WTC11 (cell line): Measurements from ENCODE around the gene PLEKHG7. TPM values are rescaled to one million over a fixed set of nuclear protein-coding genes. Genes with fewer than 3 reads are reported as not detected.

Experiments used
- ATAC-seq: fragments of 200-7000 bp; cut with Tn5 transposase; 2 replicates; pipeline ENCODE4 v1.10.0; 2021; ENCODE audit warnings: mild to moderate bottlenecking, moderate library complexity
- CTCF ChIA-PET: fragments of 300-600 bp; sonication (Branson Sonifier 250); formaldehyde crosslinking; loops from one replicate; lab custom pipeline; 2021; ENCODE audit warnings: antibody characterized with exemption; lab: Charles Lee
- POLR2A ChIA-PET: fragments of 350-600 bp; sonication (Branson Sonifier 250); formaldehyde crosslinking; loops from one replicate; lab custom pipeline; 2021; ENCODE audit warnings: antibody characterized with exemption; lab: Charles Lee
- DNase-seq: peaks from one replicate; pipeline ENCODE4 v3.0.0; 2021; ENCODE audit warnings: low spot score
- H3K27ac Mint-ChIP-seq: 2 replicates; pipeline ENCODE4 v1.8.0; 2021; ENCODE audit warnings: mixed read lengths
- H3K27me3 Mint-ChIP-seq: 2 replicates; pipeline ENCODE4 v1.8.0; 2021; ENCODE audit warnings: low read depth, mild to moderate bottlenecking, moderate library complexity, mixed read lengths
- H3K36me3 Mint-ChIP-seq: 2 replicates; pipeline ENCODE4 v1.8.0; 2021; ENCODE audit warnings: mixed read lengths
- H3K4me1 Mint-ChIP-seq: 2 replicates; pipeline ENCODE4 v1.8.0; 2022; ENCODE audit warnings: mixed read lengths
- H3K4me3 Mint-ChIP-seq: 2 replicates; pipeline ENCODE4 v1.8.0; 2021; ENCODE audit warnings: mild to moderate bottlenecking, moderate library complexity, mixed read lengths
- H3K9me3 Mint-ChIP-seq: 2 replicates; pipeline ENCODE4 v1.8.0; 2021; ENCODE audit warnings: mixed read lengths
- AFF4 ChIP-seq: sonication (generic); formaldehyde crosslinking; IDR thresholded peaks from 2 replicates; pipeline ENCODE4 v1.8.1; 2023; ENCODE audit warnings: mild to moderate bottlenecking, missing genetic modification reagents, borderline replicate concordance
- CDX4 ChIP-seq: fragments of 250-450 bp; sonication (Bioruptor Pico); IDR thresholded peaks from 2 replicates; pipeline ENCODE4 v1.9.0; 2021; ENCODE audit warnings: moderate library complexity, mild to moderate bottlenecking, inconsistent platforms, borderline replicate concordance
- EMX1 ChIP-seq: fragments of 250-450 bp; sonication (Bioruptor Pico); IDR thresholded peaks from 2 replicates; pipeline ENCODE4 v1.8.0; 2021; ENCODE audit warnings: mild to moderate bottlenecking
- FOXJ3 ChIP-seq: sonication (generic); formaldehyde crosslinking; IDR thresholded peaks from 2 replicates; pipeline ENCODE4 v1.9.0; 2021; ENCODE audit warnings: missing genetic modification reagents, mild to moderate bottlenecking, borderline replicate concordance
- GABPB1 ChIP-seq: sonication (generic); formaldehyde crosslinking; IDR thresholded peaks from 2 replicates; pipeline ENCODE4 v1.8.1; 2023; ENCODE audit warnings: mild to moderate bottlenecking, missing genetic modification reagents
- GRHL2 ChIP-seq: fragments of 250-450 bp; sonication (Bioruptor Pico); IDR thresholded peaks from 2 replicates; pipeline ENCODE4 v1.8.0; 2022; ENCODE audit warnings: mild to moderate bottlenecking, moderate library complexity; ENCODE audit not compliant: insufficient replicate concordance, severe bottlenecking
- KAT7 ChIP-seq: sonication (generic); formaldehyde crosslinking; IDR thresholded peaks from 2 replicates; pipeline ENCODE4 v1.8.1; 2023; ENCODE audit warnings: missing genetic modification reagents, mild to moderate bottlenecking, borderline replicate concordance
- MXD4 ChIP-seq: fragments of 250-450 bp; sonication (Bioruptor Pico); IDR thresholded peaks from 2 replicates; pipeline ENCODE4 v1.8.0; 2021; ENCODE audit warnings: mild to moderate bottlenecking, moderate library complexity, borderline replicate concordance
- TCF7 ChIP-seq: sonication (generic); formaldehyde crosslinking; IDR thresholded peaks from 2 replicates; pipeline ENCODE4 v1.8.0; 2022; ENCODE audit warnings: mild to moderate bottlenecking, low read depth, missing genetic modification reagents, moderate library complexity
- TEAD1 ChIP-seq: sonication (generic); formaldehyde crosslinking; IDR thresholded peaks from 2 replicates; pipeline ENCODE4 v1.8.0; 2022; ENCODE audit warnings: mild to moderate bottlenecking, missing genetic modification reagents
- ZNF121 ChIP-seq: sonication (generic); formaldehyde crosslinking; IDR thresholded peaks from 2 replicates; pipeline ENCODE4 v1.8.0; 2023; ENCODE audit warnings: missing genetic modification reagents
- ZNF138 ChIP-seq: sonication (generic); formaldehyde crosslinking; conservative IDR thresholded peaks from 2 replicates; pipeline ENCODE4 v1.8.1; 2022; ENCODE audit warnings: mild to moderate bottlenecking, moderate library complexity, missing genetic modification reagents
- ZNF263 ChIP-seq: sonication (generic); formaldehyde crosslinking; IDR thresholded peaks from 2 replicates; pipeline ENCODE4 v1.8.1; 2022; ENCODE audit warnings: low read depth, mild to moderate bottlenecking, moderate library complexity, missing genetic modification reagents
- total RNA-seq: library from RNA; stranded (reverse); gene quantifications from 3 replicates; pipeline ENCODE4 v1.2.3, GENCODE V29; 2021
- TF ChIP-seq, protein P1 (sequence below): sonication (generic); formaldehyde crosslinking; IDR thresholded peaks from 2 replicates; pipeline ENCODE4 v1.8.0; 2022; ENCODE audit warnings: mild to moderate bottlenecking, missing genetic modification reagents
- TF ChIP-seq, protein P2 (sequence below): fragments of 250-450 bp; sonication (Bioruptor Pico); IDR thresholded peaks from 2 replicates; pipeline ENCODE4 v2.1.2; 2022; ENCODE audit warnings: mild to moderate bottlenecking, moderate library complexity
- TF ChIP-seq, protein P3 (sequence below): fragments of 250-450 bp; sonication (Bioruptor Pico); IDR thresholded peaks from 2 replicates; pipeline ENCODE4 v1.9.0; 2021; ENCODE audit warnings: mild to moderate bottlenecking, borderline replicate concordance
- TF ChIP-seq, protein P4 (sequence below): sonication (generic); formaldehyde crosslinking; IDR thresholded peaks from 2 replicates; pipeline ENCODE4 v1.8.0; 2022; ENCODE audit warnings: mild to moderate bottlenecking, missing genetic modification reagents
- TF ChIP-seq, protein P5 (sequence below): fragments of 250-450 bp; sonication (Bioruptor Pico); conservative IDR thresholded peaks from 2 replicates; pipeline ENCODE4 v1.9.0; 2021; ENCODE audit warnings: mild to moderate bottlenecking

Gene PLEKHG7
- total RNA-seq, 1 experiment from 2014 or later, result not detected

- DNase-seq, result no peak
- CTCF ChIA-PET, result interaction anchor here (1.5 to 2.1 kb wide), 2 partner anchors 20 to 25 kb away, joined by 3 to 7 read pairs; no protein-coding TSS in a partner anchor
- Mint-ChIP-seq H3K27ac (no peak overlapping the region), H3K27me3 (no peaks in the 10 kb centered on the region), H3K4me1 (peaks cover 32% of the 10 kb centered on the region), H3K36me3 (no peaks in the 10 kb centered on the region), H3K4me3 (no peak overlapping the region), H3K9me3 (0 out of 2 replicates have a peak, but pooled peaks cover 3% of the 10 kb centered on the region)
- POLR2A ChIA-PET, result no interaction called here
- no peak for ATAC-seq
- TF ChIP-seq EMX1 (CRISPR knock-in tag), result no peak
- TF ChIP-seq, protein P1, sequence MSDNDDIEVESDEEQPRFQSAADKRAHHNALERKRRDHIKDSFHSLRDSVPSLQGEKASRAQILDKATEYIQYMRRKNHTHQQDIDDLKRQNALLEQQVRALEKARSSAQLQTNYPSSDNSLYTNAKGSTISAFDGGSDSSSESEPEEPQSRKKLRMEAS (CRISPR knock-in tag), result no peak
- TF ChIP-seq, protein P2, sequence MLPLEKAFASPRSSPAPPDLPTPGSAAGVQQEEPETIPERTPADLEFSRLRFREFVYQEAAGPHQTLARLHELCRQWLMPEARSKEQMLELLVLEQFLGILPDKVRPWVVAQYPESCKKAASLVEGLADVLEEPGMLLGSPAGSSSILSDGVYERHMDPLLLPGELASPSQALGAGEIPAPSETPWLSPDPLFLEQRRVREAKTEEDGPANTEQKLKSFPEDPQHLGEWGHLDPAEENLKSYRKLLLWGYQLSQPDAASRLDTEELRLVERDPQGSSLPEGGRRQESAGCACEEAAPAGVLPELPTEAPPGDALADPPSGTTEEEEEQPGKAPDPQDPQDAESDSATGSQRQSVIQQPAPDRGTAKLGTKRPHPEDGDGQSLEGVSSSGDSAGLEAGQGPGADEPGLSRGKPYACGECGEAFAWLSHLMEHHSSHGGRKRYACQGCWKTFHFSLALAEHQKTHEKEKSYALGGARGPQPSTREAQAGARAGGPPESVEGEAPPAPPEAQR, result no peak
- no peak for TF ChIP-seq KAT7 (CRISPR knock-in tag)
- no peak for TF ChIP-seq FOXJ3 (CRISPR knock-in tag)
- TF ChIP-seq CDX4, result no peak
- no peak for TF ChIP-seq GABPB1
- TF ChIP-seq ZNF138 (CRISPR knock-in tag), result no peak
- TF ChIP-seq TCF7 (CRISPR knock-in tag), result no peak
- TF ChIP-seq, protein P3, sequence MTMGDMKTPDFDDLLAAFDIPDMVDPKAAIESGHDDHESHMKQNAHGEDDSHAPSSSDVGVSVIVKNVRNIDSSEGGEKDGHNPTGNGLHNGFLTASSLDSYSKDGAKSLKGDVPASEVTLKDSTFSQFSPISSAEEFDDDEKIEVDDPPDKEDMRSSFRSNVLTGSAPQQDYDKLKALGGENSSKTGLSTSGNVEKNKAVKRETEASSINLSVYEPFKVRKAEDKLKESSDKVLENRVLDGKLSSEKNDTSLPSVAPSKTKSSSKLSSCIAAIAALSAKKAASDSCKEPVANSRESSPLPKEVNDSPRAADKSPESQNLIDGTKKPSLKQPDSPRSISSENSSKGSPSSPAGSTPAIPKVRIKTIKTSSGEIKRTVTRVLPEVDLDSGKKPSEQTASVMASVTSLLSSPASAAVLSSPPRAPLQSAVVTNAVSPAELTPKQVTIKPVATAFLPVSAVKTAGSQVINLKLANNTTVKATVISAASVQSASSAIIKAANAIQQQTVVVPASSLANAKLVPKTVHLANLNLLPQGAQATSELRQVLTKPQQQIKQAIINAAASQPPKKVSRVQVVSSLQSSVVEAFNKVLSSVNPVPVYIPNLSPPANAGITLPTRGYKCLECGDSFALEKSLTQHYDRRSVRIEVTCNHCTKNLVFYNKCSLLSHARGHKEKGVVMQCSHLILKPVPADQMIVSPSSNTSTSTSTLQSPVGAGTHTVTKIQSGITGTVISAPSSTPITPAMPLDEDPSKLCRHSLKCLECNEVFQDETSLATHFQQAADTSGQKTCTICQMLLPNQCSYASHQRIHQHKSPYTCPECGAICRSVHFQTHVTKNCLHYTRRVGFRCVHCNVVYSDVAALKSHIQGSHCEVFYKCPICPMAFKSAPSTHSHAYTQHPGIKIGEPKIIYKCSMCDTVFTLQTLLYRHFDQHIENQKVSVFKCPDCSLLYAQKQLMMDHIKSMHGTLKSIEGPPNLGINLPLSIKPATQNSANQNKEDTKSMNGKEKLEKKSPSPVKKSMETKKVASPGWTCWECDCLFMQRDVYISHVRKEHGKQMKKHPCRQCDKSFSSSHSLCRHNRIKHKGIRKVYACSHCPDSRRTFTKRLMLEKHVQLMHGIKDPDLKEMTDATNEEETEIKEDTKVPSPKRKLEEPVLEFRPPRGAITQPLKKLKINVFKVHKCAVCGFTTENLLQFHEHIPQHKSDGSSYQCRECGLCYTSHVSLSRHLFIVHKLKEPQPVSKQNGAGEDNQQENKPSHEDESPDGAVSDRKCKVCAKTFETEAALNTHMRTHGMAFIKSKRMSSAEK (CRISPR knock-in tag), result no peak
- no peak for TF ChIP-seq ZNF121 (CRISPR knock-in tag)
- TF ChIP-seq, protein P4, sequence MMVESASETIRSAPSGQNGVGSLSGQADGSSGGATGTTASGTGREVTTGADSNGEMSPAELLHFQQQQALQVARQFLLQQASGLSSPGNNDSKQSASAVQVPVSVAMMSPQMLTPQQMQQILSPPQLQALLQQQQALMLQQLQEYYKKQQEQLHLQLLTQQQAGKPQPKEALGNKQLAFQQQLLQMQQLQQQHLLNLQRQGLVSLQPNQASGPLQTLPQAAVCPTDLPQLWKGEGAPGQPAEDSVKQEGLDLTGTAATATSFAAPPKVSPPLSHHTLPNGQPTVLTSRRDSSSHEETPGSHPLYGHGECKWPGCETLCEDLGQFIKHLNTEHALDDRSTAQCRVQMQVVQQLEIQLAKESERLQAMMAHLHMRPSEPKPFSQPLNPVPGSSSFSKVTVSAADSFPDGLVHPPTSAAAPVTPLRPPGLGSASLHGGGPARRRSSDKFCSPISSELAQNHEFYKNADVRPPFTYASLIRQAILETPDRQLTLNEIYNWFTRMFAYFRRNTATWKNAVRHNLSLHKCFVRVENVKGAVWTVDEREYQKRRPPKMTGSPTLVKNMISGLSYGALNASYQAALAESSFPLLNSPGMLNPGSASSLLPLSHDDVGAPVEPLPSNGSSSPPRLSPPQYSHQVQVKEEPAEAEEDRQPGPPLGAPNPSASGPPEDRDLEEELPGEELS (CRISPR knock-in tag), result no peak
- TF ChIP-seq GRHL2 (CRISPR knock-in tag), result no peak
- no peak for TF ChIP-seq TEAD1 (CRISPR knock-in tag)
Observed at GRCh38 chr12:92736605-92737004, 33.8 kb downstream of the PLEKHG7 start.

DNA sequence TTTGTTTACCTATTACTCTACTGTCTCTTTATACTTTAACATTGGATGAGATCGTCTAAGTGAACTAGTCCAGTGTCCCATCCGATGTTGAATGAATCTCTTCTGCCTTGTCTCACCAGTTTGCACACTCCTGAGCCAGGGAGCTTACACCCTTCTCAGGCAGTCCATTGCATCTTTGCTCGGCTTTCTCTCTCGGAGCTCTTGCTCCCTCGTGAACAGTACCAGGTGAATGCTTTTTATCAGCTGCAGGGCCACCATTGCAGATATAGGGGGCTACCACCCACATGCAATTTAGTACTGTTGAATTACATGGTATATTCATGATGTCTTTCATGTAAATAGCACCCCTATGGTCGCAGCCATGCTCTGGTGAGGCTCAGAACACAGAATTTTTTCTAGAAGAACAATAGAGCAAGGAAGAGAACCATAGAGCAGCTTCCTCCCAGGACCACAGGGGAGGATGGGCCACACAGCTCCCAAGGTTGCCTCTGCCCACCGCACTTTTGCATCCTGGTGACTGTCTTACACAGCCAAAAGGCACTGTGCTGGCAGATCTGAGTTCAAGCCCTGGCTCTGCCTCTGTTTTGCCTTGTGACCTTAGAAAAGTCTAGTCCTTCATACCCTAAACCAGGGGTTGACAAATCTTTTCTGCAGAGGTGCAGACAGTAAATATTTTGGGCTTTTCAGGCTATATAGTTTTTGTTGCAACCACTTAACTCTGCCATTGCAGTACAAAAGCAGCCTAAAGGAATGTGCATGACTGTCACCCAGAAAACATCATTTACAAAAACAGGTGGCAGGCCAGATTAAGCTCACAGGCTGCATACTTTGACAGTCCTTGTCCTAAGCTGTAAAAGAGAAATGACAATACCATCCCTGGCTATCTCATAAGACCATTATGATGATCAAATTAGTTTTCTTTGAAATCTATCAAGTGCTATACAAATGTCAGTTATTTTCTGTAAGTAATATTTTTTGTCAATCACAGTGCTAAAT, 35.4 kb downstream of the PLEKHG7 start:
- CTCF ChIA-PET, result interaction anchor here (1.4 kb wide), 1 partner anchor 21 kb away, joined by 6 read pairs; no protein-coding TSS in a partner anchor
- no peaks in the 10 kb centered on the region for H3K27me3 Mint-ChIP-seq
- ATAC-seq (peak; percentile 71), DNase-seq (no peak)
- 0 out of 2 replicates have a peak, but pooled peaks cover 3% of the 10 kb centered on the region for H3K9me3 Mint-ChIP-seq
- POLR2A ChIA-PET, result no interaction called here
- no peak overlapping the region for H3K4me3 Mint-ChIP-seq
- no peak overlapping the region for H3K27ac Mint-ChIP-seq
- H3K36me3 Mint-ChIP-seq, result no peaks in the 10 kb centered on the region
- H3K4me1 Mint-ChIP-seq, result peaks cover 32% of the 10 kb centered on the region
- TF ChIP-seq AFF4 (CRISPR knock-in tag), result no peak
- TF ChIP-seq, protein P5, sequence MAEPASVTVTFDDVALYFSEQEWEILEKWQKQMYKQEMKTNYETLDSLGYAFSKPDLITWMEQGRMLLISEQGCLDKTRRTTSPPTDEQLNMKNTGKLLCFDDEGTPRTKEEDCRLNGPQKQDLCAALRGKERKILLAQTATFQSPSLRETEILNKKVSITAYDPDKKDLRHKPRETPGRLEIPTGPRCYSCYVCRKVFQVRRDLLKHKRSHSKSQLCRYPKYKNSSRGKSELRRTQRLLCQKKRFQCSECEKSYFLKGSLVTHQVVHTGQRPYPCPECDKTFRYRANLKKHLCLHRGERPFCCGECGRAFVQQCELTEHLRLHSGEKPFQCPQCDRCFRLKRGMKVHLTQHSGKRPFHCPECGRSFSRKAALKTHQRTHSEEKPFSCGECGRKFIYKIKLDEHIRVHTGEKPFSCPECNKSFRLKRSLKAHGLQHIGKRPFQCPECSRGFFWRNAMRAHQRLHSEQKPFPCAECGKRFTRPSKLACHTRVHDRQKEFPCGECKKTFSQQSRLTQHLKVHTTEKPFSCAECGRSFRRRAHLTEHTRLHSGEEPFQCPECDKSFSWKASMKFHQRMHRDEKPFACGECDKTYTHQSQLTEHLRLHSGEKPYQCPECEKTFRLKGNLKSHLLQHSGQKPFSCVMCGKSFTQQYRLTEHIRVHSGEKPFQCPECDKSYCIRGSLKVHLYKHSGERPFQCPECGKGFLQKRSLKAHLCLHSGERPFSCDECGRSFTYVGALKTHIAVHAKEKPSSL (CRISPR knock-in tag), result no peak
- no peak for TF ChIP-seq MXD4
- no peak for TF ChIP-seq ZNF263 (CRISPR knock-in tag)
